Kidney epithelial cell (primary cell): ENCODE measurements around the gene NHSL1. TPM values are rescaled to one million over a fixed set of nuclear protein-coding genes. Genes with fewer than 3 reads are reported as not detected.
"Not testable (repeated sequence)": the region's sequence is repeated elsewhere in the genome, so short reads cannot be mapped to it uniquely, and the experiment has no call there.

Source experiments
- DNase-seq: peaks from one replicate; pipeline ENCODE4 v3.0.0-alpha.2; 2010; ENCODE audit warnings: low read depth
- H3K27me3 ChIP-seq: 2 replicates; pipeline ENCODE4 v1.6.0; 2011; ENCODE audit warnings: low read length; ENCODE audit not compliant: control insufficient read depth, insufficient read depth
- H3K36me3 ChIP-seq: 2 replicates; pipeline ENCODE4 v1.5.1; 2011; ENCODE audit warnings: low read length; ENCODE audit not compliant: control insufficient read depth, insufficient read depth
- H3K4me3 ChIP-seq: 2 replicates; pipeline ENCODE4 v1.5.1; 2011; ENCODE audit warnings: low read depth, mild to moderate bottlenecking, control low read depth, low read length
- CTCF ChIP-seq: IDR thresholded peaks from 2 replicates; pipeline ENCODE4 v1.5.1; 2011; ENCODE audit warnings: mild to moderate bottlenecking, moderate library complexity, low read length, control low read depth, inconsistent platforms; ENCODE audit not compliant: insufficient read depth, poor library complexity, severe bottlenecking
- total RNA-seq: library from RNA; depleted of rRNA; stranded (reverse); fragments of >200 nt; gene quantifications from 2 replicates; pipeline ENCODE4 v1.2.3, GENCODE V29; 2015

NHSL1 gene
- total RNA-seq, 1 donor from 2014 or later = 11.5 TPM

- DNase-seq = no peak
- H3K36me3 ChIP-seq = no peaks in the 10 kb centered on the region
- no peak overlapping the region for H3K4me3 ChIP-seq
- H3K27me3 ChIP-seq = no peaks in the 10 kb centered on the region
- TF ChIP-seq CTCF = no peak
Observed at GRCh38 chr6:138426500-138427123, 72.7 kb downstream of the NHSL1 start.

GRCh38 chr6:138425256-138425655 is 74.0 kb downstream of the NHSL1 start:
- H3K36me3 ChIP-seq, DNase-seq, H3K4me3 ChIP-seq, H3K27me3 ChIP-seq: not testable (repeated sequence)

- DNase-seq = no peak
- Histone ChIP-seq H3K36me3 (no peaks in the 10 kb centered on the region), H3K4me3 (no peak overlapping the region), H3K27me3 (no peaks in the 10 kb centered on the region)
- no peak for TF ChIP-seq CTCF
Observed at GRCh38 chr6:138424004-138424904, 75.0 kb downstream of the NHSL1 start.

GRCh38 chr6:138422861-138423260 is 76.4 kb downstream of the NHSL1 start:
- no peaks in the 10 kb centered on the region for H3K27me3 ChIP-seq
- H3K4me3 ChIP-seq = no peak overlapping the region
- H3K36me3 ChIP-seq = no peaks in the 10 kb centered on the region
- TF ChIP-seq CTCF = no peak
- no peak for DNase-seq

- Histone ChIP-seq H3K27me3 (no peaks in the 10 kb centered on the region), H3K36me3 (no peaks in the 10 kb centered on the region), H3K4me3 (no peak overlapping the region)
- TF ChIP-seq CTCF = no peak
- DNase-seq = no peak
Observed at GRCh38 chr6:138421608-138422007, 77.7 kb downstream of the NHSL1 start.

- H3K4me3 ChIP-seq = no peak overlapping the region
- TF ChIP-seq CTCF = no peak
- H3K36me3 ChIP-seq = no peaks in the 10 kb centered on the region
- DNase-seq = no peak
- H3K27me3 ChIP-seq = no peaks in the 10 kb centered on the region
Observed at GRCh38 chr6:138421089-138421488, 78.2 kb downstream of the NHSL1 start.
